HepG2 (cell line): ENCODE results near the gene CHAF1A. TPM values are rescaled to one million over a fixed set of nuclear protein-coding genes. Genes with fewer than 3 reads are reported as not detected.

Source experiments
- ATAC-seq: fragments of 200-7000 bp; cut with Tn5 transposase; 3 replicates; pipeline ENCODE4 v1.9.1; 2020; ENCODE audit warnings: mild to moderate bottlenecking, moderate library complexity
- BruUV-seq: library from RNA; stranded (reverse); fragments of 400-500 nt; replicated peaks from 2 replicates; lab custom pipeline; 2021; lab: Mats Ljungman, UMichigan
- CTCF ChIA-PET: fragments of 300-600 bp; formaldehyde crosslinking; extraction: SDS; loops from one replicate; lab custom pipeline; 2021; ENCODE audit warnings: low total read pairs, inconsistent platforms, low intra/inter-chr PET ratio; lab: Yijun Ruan, JAX
- POLR2A ChIA-PET: fragments of 350-600 bp; sonication (Branson Sonifier 250); formaldehyde crosslinking; loops from one replicate; lab custom pipeline; 2020; ENCODE audit warnings: antibody characterized with exemption, inconsistent platforms; lab: Yijun Ruan, JAX
- DNase-seq: peaks from one replicate; pipeline ENCODE4 v3.0.0-alpha.2; 2015; ENCODE audit warnings: low spot score
- FAIRE-seq: peaks from 3 replicates; lab custom pipeline; 2011; peaks lifted over from hg19 to GRCh38; lab: Jason Lieb, UNC
- H2AFZ ChIP-seq: one replicate; pipeline ENCODE4 v1.6.1; 2011; ENCODE audit warnings: low read length, inconsistent platforms
- H3K27ac ChIP-seq: fragments of 300-600 bp; 3 replicates; pipeline ENCODE4 v1.8.0; 2011; ENCODE audit warnings: mixed run types, mild to moderate bottlenecking, mixed read lengths, low read length, inconsistent platforms; ENCODE audit not compliant: insufficient read depth; ENCODE audit errors: extremely low read length
- H3K27me3 ChIP-seq, 2 experiments: fragments of 200-600 bp in 1 of 2; 2 replicates in 1 of 2; 3 replicates in 1 of 2; pipeline versions ENCODE4 v1.6.0 to v1.8.0; 2011; ENCODE audit warnings: low read length in 2 of 2, mild to moderate bottlenecking in 2 of 2, moderate library complexity in 2 of 2, inconsistent platforms in 1 of 2; ENCODE audit not compliant: insufficient read depth in 2 of 2, control insufficient read depth in 1 of 2
- H3K36me3 ChIP-seq, 2 experiments: fragments of 200-600 bp in 1 of 2; replicated peaks in 1 of 2; 2 replicates in 1 of 2; 3 replicates in 1 of 2; pipeline versions ENCODE4 v1.5.1 to v1.8.0; 2011; ENCODE audit warnings: low read length in 2 of 2, inconsistent platforms in 1 of 2; ENCODE audit not compliant: insufficient read depth in 2 of 2, control insufficient read depth in 1 of 2
- H3K4me1 ChIP-seq: 2 replicates; pipeline ENCODE4 v1.5.1; 2012; ENCODE audit warnings: low read length, inconsistent platforms; ENCODE audit not compliant: insufficient read depth
- H3K4me2 ChIP-seq: 2 replicates; pipeline ENCODE4 v1.6.0; 2011; ENCODE audit warnings: low read depth, low read length, inconsistent platforms
- H3K4me3 ChIP-seq, 3 experiments: fragments of 200-600 bp in 1 of 3; sonication (generic), shearing (Covaris generic) in 1 of 3; replicated peaks in 1 of 3; 2 replicates each; pipeline ENCODE4 v1.5.1; 2011 to 2016; ENCODE audit warnings: low read length in 3 of 3, inconsistent platforms in 2 of 3, low read depth in 2 of 3, mild to moderate bottlenecking in 2 of 3, control low read depth in 1 of 3, mixed read lengths in 1 of 3; ENCODE audit not compliant: insufficient read depth in 1 of 3
- H3K79me2 ChIP-seq: one replicate; pipeline ENCODE4 v1.6.1; 2011; ENCODE audit warnings: low read length, inconsistent platforms; ENCODE audit not compliant: insufficient read depth
- H3K9ac ChIP-seq: 2 replicates; pipeline ENCODE4 v1.6.0; 2011; ENCODE audit warnings: mild to moderate bottlenecking, low read depth, low read length, inconsistent platforms; ENCODE audit not compliant: insufficient read depth
- H3K9me3 ChIP-seq: 2 replicates; pipeline ENCODE4 v1.5.1; 2012; ENCODE audit warnings: mild to moderate bottlenecking, low read length
- H4K20me1 ChIP-seq: 2 replicates; pipeline ENCODE4 v1.6.0; 2011; ENCODE audit warnings: inconsistent platforms, mild to moderate bottlenecking, low read length, moderate library complexity; ENCODE audit not compliant: insufficient read depth
- HNF4A ChIP-seq: sonication (generic); formaldehyde crosslinking; IDR thresholded peaks from 2 replicates; pipeline ENCODE4 v1.4.0; 2020; ENCODE audit warnings: missing genetic modification reagents
- HOXA9 ChIP-seq: sonication (generic); formaldehyde crosslinking; IDR thresholded peaks from 2 replicates; pipeline ENCODE4 v1.8.1; 2022; ENCODE audit warnings: missing genetic modification reagents, mild to moderate bottlenecking, moderate library complexity, borderline replicate concordance
- IKZF1 ChIP-seq: fragments of 450-650 bp; IDR thresholded peaks from 2 replicates; pipeline ENCODE4 v1.7.1; 2016
- JUN ChIP-seq: sonication (generic); formaldehyde crosslinking; IDR thresholded peaks from 2 replicates; pipeline ENCODE4 v1.4.0; 2020; ENCODE audit warnings: mild to moderate bottlenecking, missing genetic modification reagents
- MAFF ChIP-seq: IDR thresholded peaks from 2 replicates; pipeline ENCODE4 v1.6.1; 2011; ENCODE audit warnings: low read depth, low read length, improper control_type of control experiment
- MTA1 ChIP-seq: sonication (generic); formaldehyde crosslinking; IDR thresholded peaks from 2 replicates; pipeline ENCODE4 v1.4.0; 2020; ENCODE audit warnings: missing genetic modification reagents, mild to moderate bottlenecking, borderline replicate concordance
- NFIC ChIP-seq: IDR thresholded peaks from 2 replicates; pipeline ENCODE4 v1.6.1; 2012; ENCODE audit warnings: mild to moderate bottlenecking, low read length, inconsistent platforms
- NONO ChIP-seq, 2 experiments: fragments of 450-650 bp in 1 of 2; sonication (generic) in 1 of 2; formaldehyde crosslinking in 1 of 2; IDR thresholded peaks in 1 of 2; conservative IDR thresholded peaks in 1 of 2; 2 replicates each; pipeline versions ENCODE4 v1.6.1 to v1.8.0; 2017 to 2022; ENCODE audit warnings: mild to moderate bottlenecking in 1 of 2, missing genetic modification reagents in 1 of 2, moderate library complexity in 1 of 2
- SRSF9 ChIP-seq: fragments of 200-400 bp; formaldehyde crosslinking; IDR thresholded peaks from 2 replicates; pipeline ENCODE4 v1.6.1; 2018; ENCODE audit warnings: borderline replicate concordance, mild to moderate bottlenecking, low read depth, low read length; ENCODE audit not compliant: insufficient read depth, poor library complexity, severe bottlenecking
- TCF7L2 ChIP-seq: IDR thresholded peaks from 2 replicates; pipeline ENCODE4 v1.6.1; 2011; ENCODE audit warnings: mild to moderate bottlenecking, low read depth, low read length, moderate library complexity
- ZBTB38 ChIP-seq: sonication (generic); formaldehyde crosslinking; IDR thresholded peaks from 2 replicates; pipeline ENCODE4 v1.5.1; 2020; ENCODE audit warnings: mild to moderate bottlenecking, missing genetic modification reagents
- ZFP1 ChIP-seq: IDR thresholded peaks from 2 replicates; pipeline ENCODE4 v1.6.1; 2016
- ZNF646 ChIP-seq: sonication (generic); formaldehyde crosslinking; IDR thresholded peaks from 2 replicates; pipeline ENCODE4 v1.9.0; 2021; ENCODE audit warnings: mild to moderate bottlenecking, missing genetic modification reagents
- ZNF883 ChIP-seq: sonication (generic); formaldehyde crosslinking; IDR thresholded peaks from 2 replicates; pipeline ENCODE4 v1.5.1; 2020; ENCODE audit warnings: mild to moderate bottlenecking, missing genetic modification reagents; ENCODE audit errors: not compliant biosample characterization
- WGBS: methylation state at CpG from one replicate; pipeline ENCODE4 v1.1.6; 2017; ENCODE audit warnings: low lambda C conversion rate; 5-methylcytosine and 5-hydroxymethylcytosine counted together
- in situ Hi-C: cut with HindIII; loops from 2 replicates; pipeline ENCODE4 v1.10.0; 2017; ENCODE audit warnings: low pct_unique_long_range_greater_than_20kb; ENCODE audit not compliant: extremely low pct_ligation_motif_present
- intact Hi-C: fragments of 100-400 bp; cut with micrococcal nuclease; formaldehyde crosslinking; loops from one replicate; pipeline ENCODE4 v1.10.0; 2022; ENCODE audit not compliant: unreplicated experiment
- polyA plus RNA-seq, 8 experiments: library from polyadenylated mRNA; depleted of rRNA in 3 of 8; stranded (reverse) in 7 of 8; unstranded in 1 of 8; fragments of >200 nt; fragmentation: Illumina TruSeq in 4 of 8; extraction: Trizol in 4 of 8; gene quantifications; 2 replicates each; pipeline versions ENCODE4 v1.2.1 to v1.2.3, GENCODE V29; 2011 to 2016; ENCODE audit warnings: low read depth in 4 of 8, missing spikeins in 1 of 8, mixed read lengths in 1 of 8; ENCODE audit not compliant: insufficient read depth in 1 of 8
- total RNA-seq, 5 experiments: library from RNA; depleted of rRNA; stranded (reverse); fragments of >200 nt; fragmentation: Illumina TruSeq; extraction: Trizol; gene quantifications; 2 replicates each; pipeline ENCODE4 v1.2.3, GENCODE V29; 2016; ENCODE audit warnings: low read depth in 1 of 5
- TF ChIP-seq, protein P1 (sequence below): sonication (generic); formaldehyde crosslinking; IDR thresholded peaks from 2 replicates; pipeline ENCODE4 v1.5.1; 2020; ENCODE audit warnings: missing genetic modification reagents, mild to moderate bottlenecking, borderline replicate concordance

CHAF1A gene
- total and polyA plus RNA-seq, 2 of the 13 experiments (the other 11 are each of a cell fraction or from before 2014, with no cell fraction given): 11.0 to 34.8 TPM

DNA sequence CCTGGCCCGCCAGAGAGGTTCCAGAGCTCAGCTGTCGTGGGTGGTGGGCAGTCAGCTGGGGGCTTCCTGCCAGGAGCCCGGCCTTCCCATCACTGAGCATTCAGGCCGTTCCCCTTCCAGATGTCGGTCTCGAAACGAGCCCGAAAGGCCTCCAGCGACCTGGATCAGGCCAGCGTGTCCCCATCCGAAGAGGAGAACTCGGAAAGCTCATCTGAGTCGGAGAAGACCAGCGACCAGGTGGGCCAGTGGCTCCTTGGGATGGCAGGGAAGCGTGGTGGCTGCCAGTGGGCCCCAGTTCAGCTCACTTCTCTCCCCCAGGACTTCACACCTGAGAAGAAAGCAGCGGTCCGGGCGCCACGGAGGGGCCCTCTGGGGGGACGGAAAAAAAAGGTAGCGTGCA, 89.0 kb downstream of the CHAF1A start (continued):
- TF ChIP-seq SRSF9 (no peak), JUN (CRISPR knock-in tag) (no peak), MAFF (no peak), ZFP1 (CRISPR knock-in tag) (no peak), NFIC (no peak), TCF7L2 (no peak), HNF4A (no peak)
- TF ChIP-seq, protein P1, sequence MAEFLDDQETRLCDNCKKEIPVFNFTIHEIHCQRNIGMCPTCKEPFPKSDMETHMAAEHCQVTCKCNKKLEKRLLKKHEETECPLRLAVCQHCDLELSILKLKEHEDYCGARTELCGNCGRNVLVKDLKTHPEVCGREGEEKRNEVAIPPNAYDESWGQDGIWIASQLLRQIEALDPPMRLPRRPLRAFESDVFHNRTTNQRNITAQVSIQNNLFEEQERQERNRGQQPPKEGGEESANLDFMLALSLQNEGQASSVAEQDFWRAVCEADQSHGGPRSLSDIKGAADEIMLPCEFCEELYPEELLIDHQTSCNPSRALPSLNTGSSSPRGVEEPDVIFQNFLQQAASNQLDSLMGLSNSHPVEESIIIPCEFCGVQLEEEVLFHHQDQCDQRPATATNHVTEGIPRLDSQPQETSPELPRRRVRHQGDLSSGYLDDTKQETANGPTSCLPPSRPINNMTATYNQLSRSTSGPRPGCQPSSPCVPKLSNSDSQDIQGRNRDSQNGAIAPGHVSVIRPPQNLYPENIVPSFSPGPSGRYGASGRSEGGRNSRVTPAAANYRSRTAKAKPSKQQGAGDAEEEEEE (CRISPR knock-in tag): no peak
- TF ChIP-seq, all 625 proteins: peak for 0

DNA sequence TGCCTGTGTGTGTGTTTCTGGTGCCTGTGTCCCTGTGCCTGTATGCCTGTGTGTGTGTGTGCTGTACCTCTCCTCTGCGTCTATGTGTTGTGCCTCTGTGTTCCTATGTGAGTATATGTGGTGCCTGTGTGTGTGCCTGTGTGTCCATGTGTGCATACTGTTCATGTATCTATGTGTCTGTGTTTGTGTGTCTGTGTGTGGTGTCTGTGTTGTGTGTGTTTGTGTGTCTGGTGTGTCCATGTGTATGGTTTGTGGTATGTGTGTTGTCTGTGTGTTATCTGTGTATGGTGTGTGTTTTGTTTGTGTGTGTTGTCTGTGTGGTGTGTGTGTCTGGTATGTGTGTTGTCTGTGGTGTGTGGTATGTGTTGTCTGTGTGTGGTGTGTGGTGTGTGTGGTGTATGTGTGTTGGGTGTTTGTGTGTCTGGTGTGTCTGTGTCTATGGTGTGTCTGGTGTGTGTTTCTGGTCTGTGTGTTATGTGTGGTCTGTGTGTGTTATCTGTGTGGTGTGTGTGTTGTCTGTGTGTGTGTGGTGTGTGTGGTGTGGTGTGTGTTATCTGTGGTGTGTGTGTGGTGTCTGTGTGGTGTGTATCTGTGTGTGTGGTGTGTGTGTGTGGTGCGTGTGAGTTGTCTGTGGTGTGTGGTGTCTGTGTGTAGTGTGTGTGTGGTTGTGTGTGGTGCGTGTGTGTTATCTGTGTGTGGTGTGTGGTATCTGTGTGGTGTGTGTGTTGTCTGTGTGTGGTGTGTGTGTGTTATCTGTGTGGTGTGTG, 90.1 kb downstream of the CHAF1A start:
- H3K4me2 ChIP-seq: no peak overlapping the region
- H3K4me1 ChIP-seq: no peaks in the 10 kb centered on the region
- H3K9ac ChIP-seq: no peak overlapping the region
- no peaks in the 10 kb centered on the region for H3K79me2 ChIP-seq
- CTCF ChIA-PET: no interaction called here
- ATAC-seq (no peak), DNase-seq (no peak), FAIRE-seq (peak; percentile 83)
- H3K36me3 ChIP-seq: peaks cover 30 to 59% of the 10 kb centered on the region in 2 experiments
- H4K20me1 ChIP-seq: no peaks in the 10 kb centered on the region
- H3K4me3 ChIP-seq: no peak overlapping the region
- in situ Hi-C loops: no loop called here
- POLR2A ChIA-PET: no interaction called here
- no peaks in the 10 kb centered on the region; a peak in 1 of 5 replicates for H3K27me3 ChIP-seq
- H3K27ac ChIP-seq: no peak overlapping the region
- 95% methylated on average over 2 of the region's 3 CpGs for WGBS
- BruUV-seq: no TSS peak
- no peak overlapping the region for H2AFZ ChIP-seq
- intact Hi-C loops: no loop called here
- no peaks in the 10 kb centered on the region for H3K9me3 ChIP-seq
- 0 out of 2 replicates have a peak, but pooled peaks have one; percentile 34 for TF ChIP-seq HOXA9 (CRISPR knock-in tag)
- TF ChIP-seq ZNF646 (CRISPR knock-in tag): peak; percentile 90
- no peak for TF ChIP-seq ZBTB38 (CRISPR knock-in tag)
- TF ChIP-seq IKZF1: no peak
- peak; percentile 23; the same call in 1 of the 2 replicates for TF ChIP-seq NONO (IDR thresholded peaks at IDR 0.05)
- TF ChIP-seq NONO (CRISPR knock-in tag; conservative IDR thresholded peaks at IDR 0.05): no peak
- TF ChIP-seq ZNF883: no peak
- no peak for TF ChIP-seq MTA1 (CRISPR knock-in tag)
